ENCODE measurements around the gene XYLT1. TPM values are rescaled to one million over a fixed set of nuclear protein-coding genes. Genes with fewer than 3 reads are reported as not detected.

XYLT1 gene
- total and polyA plus RNA-seq, 10 of the 15 experiments (the other 5 are each of a cell fraction or from before 2014, with no cell fraction given) = 0.88 to 14.8 (median 5.8) TPM

GRCh38 chr16:17463335-17463734 lies 7.4 kb downstream of the XYLT1 start:
- Histone ChIP-seq H3K4me3 (peak overlapping the region; percentile 17; the same call in 1 of the 2 replicates), H4K20me1 (ENCODE audit: control insufficient read depth, insufficient read depth) (0 out of 2 replicates have a peak, but pooled peaks cover under 1% of the 10 kb centered on the region), H2AFZ (ENCODE audit: control insufficient read depth, low read depth, low read length) (no peak overlapping the region), H3K9me3 (replicated peaks; ENCODE audit: control insufficient read depth, insufficient read depth, low read length) (no peaks in the 10 kb centered on the region; the same call in 2 of the 3 replicates), H3K79me2 (ENCODE audit: control insufficient read depth, insufficient read depth, low read length) (peaks cover 1% of the 10 kb centered on the region), H3K4me1 (ENCODE audit: control insufficient read depth, insufficient read depth, low read length) (peaks cover 45% of the 10 kb centered on the region), H3K4me2 (ENCODE audit: control insufficient read depth, insufficient read depth) (no peak overlapping the region), H3K27me3 (replicated peaks in 1 of 2; ENCODE audit: control insufficient read depth in 2 of 2, insufficient read depth in 2 of 2, low read length in 1 of 2) (peaks cover 0 to under 1% of the 10 kb centered on the region in 2 experiments; a peak in 1 of 4 replicates), H3K36me3 (ENCODE audit: control insufficient read depth in 2 of 2, insufficient read depth in 2 of 2, low read length in 1 of 2) (no peaks in the 10 kb centered on the region), H3K9ac (ENCODE audit: control insufficient read depth, insufficient read depth, low read length) (no peak overlapping the region), H3K27ac (ENCODE audit: control insufficient read depth, insufficient read depth) (no peak overlapping the region)
- ChIA-PET SMC1A (ENCODE audit: uncharacterized antibody, unreplicated experiment) (interaction anchor here (0.7 to 8.5 kb wide), 17 partner anchors 10 to 266 kb away, joined by 3 to 119 read pairs (median 5); no protein-coding TSS in a partner anchor), RAD21 (ENCODE audit: unreplicated experiment) (interaction anchor here (0.9 to 11.3 kb wide), 14 partner anchors 11 to 634 kb away, joined by 3 to 111 read pairs (median 4); no protein-coding TSS in a partner anchor), CTCF (interaction anchor here (1.3 to 10.5 kb wide), 13 partner anchors 11 to 270 kb away, joined by 3 to 85 read pairs (median 4); no protein-coding TSS in a partner anchor), POLR2A (interaction anchor here (0.5 to 4.7 kb wide), 6 partner anchors 8 to 1127 kb away, joined by 3 to 25 read pairs (median 3); no protein-coding TSS in a partner anchor)
- DNase-seq (ENCODE audit: low read depth, low spot score) (no peak), FAIRE-seq (no peak), ATAC-seq (peak; percentile 24)
- TF ChIP-seq CREB1 (IDR thresholded peaks at IDR 0.05; ENCODE audit: low read depth) (peak; percentile 62), CREM (IDR thresholded peaks at IDR 0.05; ENCODE audit: low read depth) (peak; percentile 45; the same call in 1 of the 2 replicates), SRF (IDR thresholded peaks at IDR 0.05; ENCODE audit: low read depth in 2 of 2, low read length in 2 of 2) (no peak), PAX8 (IDR thresholded peaks at IDR 0.05) (no peak), RFX5 (IDR thresholded peaks at IDR 0.05; ENCODE audit: low read depth, low read length) (peak; percentile 94)
- no TSS peak for BruUV-seq (replicated peaks)
- 51% methylated on average over 2 of the region's 2 CpGs for WGBS (ENCODE audit: insufficient coverage, insufficient replicate concordance, low lambda C conversion rate, missing lambda C conversion rate)
- in situ Hi-C loops (cut with MboI) = no loop called here
- intact Hi-C loops (cut with micrococcal nuclease; ENCODE audit: unreplicated experiment) = loop anchor here (2.0 to 10.0 kb wide), 3 partner anchors 121 to 603 kb away; no protein-coding TSS in a partner anchor

Measured in GM12878 (cell line).